HG03439 (cell line): Measurements from ENCODE around the gene HOXB13.

Experiments
- ATAC-seq: cut with Tn5 transposase; IDR thresholded peaks from one replicate; pipeline ENCODE4 v1.9.1; 2021; ENCODE audit warnings: mild to moderate bottlenecking, moderate library complexity; ENCODE audit not compliant: unreplicated experiment

HOXB13 gene

DNA sequence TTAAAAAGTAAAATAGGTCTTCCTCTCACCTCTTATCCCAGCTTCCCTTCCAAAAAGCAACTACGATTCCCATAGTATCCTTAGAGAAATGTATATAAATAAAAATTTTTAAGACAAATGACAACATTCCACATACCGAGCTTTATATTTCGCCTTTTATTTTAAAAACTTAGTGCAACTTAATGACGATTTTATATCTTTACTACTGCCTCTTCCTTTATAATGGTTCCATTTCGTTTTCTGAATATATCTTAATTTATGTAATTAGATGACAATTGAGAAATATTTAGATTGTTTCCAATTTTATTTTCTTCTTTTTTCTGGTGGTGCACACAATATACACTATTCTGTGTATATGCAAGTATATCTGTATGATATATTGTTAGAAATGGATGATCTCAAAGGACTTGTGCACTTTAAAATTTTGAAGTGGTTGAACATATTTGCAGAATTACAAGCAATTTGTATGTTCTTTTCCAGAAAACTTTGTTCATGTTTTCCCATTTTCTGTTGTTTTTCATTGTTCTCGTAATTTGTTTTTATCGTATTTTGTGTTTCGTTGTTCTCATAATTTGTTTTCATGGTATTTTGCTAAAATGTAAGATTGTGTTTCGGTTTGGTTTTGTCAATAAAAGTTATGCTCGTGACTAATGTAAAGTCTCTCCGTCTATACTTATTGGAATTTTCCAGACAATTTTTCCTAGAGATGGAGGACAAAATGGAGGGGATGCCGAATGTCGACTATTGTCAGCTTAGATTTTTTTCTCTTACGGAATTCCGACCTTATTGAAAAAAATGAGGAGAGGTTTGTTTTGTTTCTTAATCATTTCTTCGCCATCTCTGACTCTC lies 20.4 kb upstream of the HOXB13 start:
- no peak for ATAC-seq

DNA sequence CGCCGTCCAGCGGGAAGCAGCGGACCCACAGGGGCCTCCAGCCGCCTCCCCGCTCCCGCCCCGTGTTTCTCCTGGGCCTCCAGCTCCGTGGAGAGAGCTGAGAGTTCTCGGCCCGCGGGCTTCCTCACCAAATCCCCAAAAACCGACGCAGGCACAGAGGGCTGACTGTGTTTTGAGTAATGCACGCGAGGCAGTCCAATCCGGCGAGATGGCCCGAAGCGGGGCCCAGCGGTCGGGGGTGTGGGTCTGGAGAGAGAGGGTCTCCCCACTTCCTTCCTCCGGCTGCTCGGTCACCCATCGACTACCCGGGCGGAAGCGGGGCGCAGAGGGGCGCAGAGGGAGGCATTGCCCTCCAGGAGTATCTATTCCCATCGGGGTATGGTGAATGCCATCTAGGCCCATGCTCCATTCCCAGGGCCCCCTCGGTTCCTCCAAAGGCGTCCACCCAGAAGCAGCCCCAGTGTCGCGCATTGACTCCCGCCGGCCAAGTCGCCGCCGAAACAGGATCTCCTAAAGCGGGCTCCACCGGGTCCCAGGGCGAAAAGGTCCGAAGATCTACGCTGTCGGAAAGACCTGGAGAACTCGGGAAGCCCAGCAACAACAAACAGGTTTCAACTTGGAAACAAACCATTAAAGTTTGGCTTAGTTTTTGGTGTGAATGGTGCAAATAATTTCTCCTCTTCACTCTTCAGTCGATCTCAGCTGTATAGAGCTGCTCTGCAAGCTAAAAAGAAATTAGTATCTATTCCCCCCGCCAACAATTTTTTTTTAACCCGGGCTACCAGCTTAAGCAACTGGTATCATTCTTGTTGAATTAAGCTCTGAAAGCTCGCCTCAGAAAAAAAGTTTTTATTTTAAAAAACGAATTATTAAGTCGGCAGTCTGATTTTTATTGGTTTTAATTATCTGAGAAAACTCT lies 19.2 kb upstream of the HOXB13 start:
- ATAC-seq: no peak

DNA sequence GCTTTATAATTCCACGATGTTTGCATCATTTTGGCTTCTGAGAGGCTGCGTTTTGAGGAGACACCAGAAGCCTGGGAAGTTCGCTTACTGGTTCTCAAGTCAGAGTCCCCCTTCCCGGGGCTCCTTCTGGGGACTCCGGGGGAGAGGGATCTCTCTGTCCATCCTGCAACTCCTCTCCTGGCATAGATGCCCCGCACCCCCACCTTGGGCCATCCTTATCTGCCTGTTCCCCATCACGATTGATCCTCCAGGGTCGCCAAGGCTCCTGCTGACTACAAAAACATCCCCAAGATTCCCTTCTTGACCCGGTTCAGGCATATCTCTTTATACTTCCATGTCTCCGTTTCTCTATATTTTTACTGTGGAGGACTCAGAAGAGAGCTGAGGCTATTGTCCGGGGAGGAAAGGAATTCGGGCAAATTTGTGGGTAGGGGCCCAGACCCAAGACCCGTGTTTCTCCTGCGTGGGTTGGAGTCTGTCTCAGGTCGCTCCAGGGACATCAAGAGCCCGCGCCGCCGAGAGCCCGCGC lies 18.4 kb upstream of the HOXB13 start:
- no peak for ATAC-seq

DNA sequence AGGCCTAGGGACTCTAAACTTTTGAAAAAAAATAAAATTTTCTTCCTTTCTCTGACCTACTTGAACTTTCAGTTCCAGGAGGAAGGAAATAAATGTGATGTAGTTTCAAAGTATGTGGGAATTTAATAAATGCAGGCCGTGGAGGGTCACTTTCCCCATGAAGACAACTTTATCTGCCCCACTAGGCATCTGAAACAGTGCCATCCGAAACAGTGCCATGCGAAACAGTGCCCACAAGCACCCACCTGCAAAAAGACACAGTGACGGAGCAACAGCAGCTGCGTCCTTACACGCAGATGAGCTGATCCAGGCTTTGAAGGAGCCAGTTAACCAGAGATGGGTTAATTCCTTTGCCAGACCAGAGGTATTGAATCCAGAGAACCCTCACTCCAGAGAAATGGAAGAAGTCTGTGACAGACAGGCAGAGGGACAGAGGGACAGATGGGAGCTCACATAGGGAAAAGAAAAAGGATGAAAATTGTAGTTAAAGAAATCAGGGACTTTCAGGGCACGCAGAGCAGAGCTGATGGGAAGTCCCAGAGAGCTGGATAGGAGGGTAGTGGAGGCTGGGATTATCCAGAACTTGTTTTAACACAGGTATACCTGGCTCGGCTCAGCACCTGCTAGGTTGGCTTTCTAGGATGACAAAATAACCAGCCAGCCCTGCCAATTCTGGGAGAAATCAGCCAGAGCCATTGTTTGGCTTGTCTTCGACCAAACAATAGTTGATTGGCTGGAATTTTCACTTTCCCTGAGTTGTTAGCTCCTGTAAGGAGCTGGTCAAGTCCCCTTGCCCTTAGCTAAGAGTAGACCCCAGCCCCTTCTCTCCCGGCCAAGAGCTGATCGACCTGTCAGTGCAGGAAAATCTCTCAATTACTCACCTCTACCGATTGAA lies 17.1 kb upstream of the HOXB13 start:
- ATAC-seq: no peak

DNA sequence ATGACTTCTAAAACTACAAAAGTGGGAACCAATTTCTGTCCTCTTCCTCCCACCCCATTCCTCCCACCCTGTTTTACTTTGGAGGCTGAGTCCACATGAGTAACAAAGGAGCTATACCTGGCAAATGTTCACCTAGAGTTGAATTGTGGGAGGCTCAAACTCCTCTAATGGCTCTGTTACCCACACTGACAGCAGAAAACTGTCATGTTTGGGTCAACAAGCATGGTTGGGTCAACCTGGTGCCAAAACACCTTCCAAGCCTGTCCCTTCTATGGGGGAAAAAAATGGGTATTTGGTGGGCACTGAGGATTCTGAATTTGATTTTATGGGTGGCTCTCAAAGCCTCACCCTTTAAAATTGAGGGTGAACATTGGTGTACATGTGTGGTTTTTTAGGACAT lies 12.0 kb upstream of the HOXB13 start:
- ATAC-seq: no peak

DNA sequence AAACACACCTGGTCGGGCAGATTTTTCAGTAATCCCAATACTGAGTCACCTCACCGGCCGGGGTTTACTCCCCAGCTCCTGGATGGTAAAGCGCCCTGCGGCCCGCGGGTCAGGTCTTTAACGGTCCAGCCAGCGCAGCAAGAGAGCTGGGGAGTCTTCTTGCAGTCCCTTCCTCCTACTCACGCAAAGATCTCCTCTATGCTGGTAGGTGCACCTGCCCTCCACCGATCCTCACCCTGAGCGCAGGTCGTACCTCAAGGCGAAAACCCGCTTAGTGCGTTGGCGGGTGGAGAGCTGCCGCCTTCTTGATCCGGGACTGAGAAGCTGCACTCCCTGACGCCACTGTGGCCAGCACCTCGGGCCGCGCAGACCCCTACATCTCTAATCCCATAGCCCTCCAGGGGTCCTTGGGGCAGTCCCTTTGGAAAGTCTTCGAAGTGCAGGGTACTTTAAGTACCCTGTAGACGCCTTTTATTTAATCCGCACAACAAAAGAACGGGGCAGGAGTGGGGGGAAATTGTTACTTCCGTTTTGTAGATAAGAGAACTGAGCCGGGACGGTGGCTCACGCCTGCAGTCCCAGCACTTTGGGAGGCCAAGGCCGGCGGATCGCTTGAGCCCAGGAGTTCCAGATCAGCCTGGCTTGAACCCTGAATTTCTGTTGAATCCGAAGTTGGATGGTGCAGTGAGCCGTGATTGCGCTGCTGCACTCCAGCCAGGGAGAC lies 10.4 kb upstream of the HOXB13 start:
- ATAC-seq: no peak

DNA sequence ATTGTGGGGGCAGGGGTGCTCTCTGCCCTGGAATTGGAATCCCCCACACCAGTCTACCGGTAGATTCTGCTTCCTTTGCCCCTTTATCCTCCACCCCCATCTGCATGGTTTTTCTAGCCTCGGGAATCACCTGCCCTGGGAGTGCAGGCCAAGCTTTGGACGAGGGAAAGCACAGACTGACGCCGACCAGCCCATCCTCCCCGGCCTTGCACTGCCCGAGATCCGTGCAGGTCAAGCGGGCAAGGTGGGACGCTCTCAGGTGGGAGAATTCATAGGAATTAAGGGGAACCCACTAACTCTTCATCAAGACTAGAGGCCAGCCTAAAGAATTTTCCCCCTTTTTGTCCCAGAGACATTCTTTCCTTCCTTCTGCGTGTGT lies 9.9 kb upstream of the HOXB13 start:
- no peak for ATAC-seq

DNA sequence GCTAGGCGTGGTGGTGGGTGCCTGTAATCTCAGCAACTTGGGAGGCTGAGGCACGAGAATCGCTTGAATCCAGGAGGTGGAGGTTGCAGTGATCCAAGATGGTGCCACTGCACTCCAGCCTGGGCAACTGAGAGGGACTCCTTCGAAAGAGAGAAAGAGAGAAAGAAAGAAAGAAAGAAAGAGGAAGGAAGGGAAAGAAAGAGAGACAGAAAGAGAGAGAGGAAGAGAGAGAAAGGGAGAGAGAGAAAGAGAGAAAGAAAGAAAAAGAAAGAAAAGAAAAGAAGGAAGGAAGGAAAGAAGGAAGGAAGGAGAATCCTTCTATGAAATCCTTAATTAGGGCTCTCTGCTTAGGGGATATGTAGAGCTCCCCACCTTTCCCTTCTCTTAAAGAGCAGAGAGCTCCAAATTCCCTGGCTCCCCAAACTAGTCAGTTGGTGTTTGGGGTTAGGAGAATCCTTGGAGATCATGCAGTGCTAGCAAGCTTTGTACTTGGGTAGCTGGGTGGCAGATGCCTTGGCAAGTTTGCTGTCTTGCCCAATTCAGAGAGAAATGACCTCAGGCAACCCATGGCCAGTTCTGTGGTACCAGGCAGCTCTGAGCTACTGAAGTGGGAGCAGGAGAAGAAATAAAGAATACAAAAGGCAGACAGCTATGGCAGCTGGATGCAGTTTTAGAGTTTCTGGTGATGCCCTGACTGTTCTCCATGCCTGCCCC lies 8.9 kb upstream of the HOXB13 start:
- no peak for ATAC-seq

DNA sequence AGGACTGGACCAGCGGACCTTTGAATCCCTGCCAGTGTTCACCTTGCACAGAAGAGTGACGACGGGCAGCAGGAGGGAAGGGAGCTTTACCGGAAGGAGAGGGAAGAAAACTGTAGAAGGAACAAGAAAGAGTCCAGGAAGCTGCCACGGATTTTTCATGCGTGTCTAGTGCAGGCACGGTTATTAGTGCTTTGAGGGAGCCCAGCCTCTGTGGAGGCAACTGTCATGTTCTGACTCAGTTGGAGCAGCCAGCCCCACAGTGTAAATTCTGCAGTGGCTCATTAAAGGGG lies 6.5 kb upstream of the HOXB13 start:
- no peak for ATAC-seq

DNA sequence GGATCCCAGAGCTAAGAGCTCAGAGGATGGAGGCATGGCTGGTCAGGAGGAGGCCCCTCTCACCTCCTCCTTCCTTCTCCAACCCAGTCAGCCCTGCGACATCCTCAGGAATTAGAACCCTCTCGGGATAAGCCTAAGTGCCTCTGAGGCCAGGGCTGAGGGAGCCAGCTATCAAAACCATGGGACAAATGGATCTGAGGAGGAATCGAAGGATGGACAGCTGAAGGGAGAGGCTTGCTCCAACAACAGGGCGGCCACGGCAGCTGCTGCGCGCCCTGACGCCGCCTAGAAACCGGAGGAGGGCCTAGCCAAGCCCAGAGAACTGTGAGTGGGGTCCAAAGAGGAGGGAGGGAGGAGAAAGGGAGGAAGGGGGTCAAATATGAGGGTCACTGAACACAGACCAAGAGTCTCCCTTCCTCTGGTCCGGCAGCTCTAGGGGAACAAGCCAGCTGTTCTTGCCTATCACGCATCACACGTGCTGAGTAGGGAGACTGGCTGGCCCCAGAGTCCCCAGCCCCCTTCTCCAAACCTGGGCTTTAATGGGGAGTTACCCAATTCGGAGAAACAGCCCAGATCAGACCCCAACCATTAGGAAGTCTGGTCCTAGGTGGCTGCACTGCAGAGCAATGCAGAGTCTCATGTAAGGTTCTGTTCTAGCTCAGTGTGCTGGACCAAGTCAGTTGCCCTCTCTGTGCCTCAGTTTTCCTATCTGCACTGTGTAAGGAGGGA lies 5.9 kb upstream of the HOXB13 start:
- ATAC-seq: no peak

DNA sequence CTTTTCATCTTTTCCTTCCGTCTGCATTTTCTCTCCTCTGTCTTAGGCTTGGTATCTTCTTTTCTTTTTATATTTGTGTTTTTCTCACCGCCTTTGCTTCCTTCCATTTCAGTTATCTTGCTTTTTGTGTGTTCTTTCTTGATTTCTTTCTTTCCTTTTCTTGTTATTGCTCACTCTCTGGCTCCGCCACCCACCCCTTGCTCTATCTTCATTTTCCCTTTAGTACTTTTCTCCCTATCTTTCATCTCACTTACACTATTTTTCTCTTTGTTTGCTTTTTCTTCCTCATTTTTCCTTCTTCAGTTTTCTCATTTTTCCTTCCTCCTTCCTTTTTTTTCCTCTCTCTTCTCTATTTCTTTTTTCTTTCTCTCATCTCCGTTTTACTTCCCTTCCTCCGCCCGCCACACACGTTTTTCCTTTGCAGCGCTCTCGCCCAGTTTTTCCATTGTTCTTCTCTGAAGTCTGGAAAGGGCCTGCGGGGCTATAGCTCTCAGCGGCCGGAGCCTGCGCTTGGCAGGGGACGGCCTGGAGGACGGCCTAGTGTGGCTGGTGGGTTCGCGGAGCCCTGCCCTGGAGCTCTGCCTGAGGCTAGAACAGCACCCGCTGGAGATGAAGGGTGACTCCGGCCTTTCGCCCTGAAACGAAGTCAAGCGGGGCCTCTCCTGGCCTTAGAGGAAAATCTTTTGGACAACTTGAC lies 5.2 kb upstream of the HOXB13 start:
- ATAC-seq: no peak

DNA sequence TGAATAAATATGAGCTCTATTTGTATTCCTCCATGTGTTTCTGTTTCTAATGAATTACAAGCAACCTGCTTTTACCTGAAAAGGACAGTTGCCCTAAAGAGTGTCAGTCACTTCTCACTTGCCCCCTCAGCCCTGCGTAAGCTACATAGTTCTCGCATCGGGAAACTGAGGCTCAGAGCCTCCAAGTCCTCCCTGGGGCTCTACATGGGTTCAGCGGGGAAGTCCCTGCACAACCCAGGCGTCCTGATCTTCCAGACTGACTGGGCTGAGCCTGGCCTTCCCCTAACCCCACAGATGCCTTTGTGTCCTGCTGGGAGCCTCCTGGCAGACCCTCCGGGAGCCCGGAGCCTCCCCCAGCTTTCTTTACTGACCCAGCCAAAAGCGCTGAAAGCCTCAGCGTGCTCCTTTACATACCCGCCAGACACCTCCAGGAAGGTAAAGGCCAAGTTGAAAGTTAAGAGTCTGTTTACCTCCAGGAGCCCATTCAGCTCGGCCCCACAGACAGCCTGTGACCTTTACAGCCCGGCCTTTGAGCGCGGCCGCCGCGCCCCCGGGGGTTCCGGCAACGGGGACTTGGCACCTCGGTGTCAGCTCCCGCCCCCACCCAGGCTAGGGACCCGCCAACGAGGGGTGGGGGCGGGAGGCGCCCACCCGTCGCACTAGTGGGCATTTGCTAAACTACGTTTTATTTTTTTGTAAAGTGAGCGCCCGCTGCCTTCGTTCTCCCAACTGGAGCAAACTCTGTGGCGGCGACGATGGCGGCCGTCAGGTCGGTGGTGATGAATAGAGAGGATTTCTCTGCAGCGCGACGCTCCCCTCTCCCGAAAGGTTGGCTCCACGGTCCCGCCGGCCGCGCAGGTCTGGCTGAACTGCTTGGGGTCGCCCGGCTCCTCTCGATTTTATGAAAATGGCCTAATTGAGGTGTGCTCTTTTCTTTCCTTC lies 4.4 kb upstream of the HOXB13 start:
- no peak for ATAC-seq

DNA sequence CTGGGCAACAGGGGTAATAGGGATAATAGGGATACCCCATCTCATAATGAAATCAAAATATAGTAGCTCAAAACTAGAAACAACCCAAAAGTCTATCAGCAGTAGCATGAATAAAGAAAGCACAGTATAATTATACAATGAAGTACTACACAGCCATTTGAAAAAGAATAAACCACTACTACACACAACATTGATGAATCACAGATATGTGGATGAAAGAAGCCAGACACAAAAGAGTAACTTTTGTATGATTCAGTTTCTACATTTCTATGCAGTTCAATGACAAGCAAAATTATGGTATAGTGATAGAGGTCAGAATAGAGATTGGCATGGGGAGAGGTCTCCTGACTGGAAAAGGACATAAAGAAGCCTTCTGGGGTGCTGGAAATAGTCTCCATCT lies 2.8 kb upstream of the HOXB13 start:
- ATAC-seq: no peak

DNA sequence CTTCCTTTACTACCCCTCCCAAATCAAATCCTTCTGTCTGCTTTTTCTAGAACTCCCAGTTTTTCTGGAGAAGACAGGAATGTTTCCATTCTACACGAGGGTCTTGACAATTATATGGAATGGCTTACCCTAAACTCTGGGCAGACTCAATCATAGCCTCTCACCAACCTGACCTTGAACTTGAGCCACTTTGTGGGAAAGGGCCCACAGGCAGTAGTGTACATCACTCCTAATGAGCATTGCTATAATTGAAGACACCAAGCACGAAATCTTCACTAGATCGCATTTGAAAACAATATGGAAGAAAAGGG lies 1.6 kb upstream of the HOXB13 start:
- ATAC-seq: no peak

DNA sequence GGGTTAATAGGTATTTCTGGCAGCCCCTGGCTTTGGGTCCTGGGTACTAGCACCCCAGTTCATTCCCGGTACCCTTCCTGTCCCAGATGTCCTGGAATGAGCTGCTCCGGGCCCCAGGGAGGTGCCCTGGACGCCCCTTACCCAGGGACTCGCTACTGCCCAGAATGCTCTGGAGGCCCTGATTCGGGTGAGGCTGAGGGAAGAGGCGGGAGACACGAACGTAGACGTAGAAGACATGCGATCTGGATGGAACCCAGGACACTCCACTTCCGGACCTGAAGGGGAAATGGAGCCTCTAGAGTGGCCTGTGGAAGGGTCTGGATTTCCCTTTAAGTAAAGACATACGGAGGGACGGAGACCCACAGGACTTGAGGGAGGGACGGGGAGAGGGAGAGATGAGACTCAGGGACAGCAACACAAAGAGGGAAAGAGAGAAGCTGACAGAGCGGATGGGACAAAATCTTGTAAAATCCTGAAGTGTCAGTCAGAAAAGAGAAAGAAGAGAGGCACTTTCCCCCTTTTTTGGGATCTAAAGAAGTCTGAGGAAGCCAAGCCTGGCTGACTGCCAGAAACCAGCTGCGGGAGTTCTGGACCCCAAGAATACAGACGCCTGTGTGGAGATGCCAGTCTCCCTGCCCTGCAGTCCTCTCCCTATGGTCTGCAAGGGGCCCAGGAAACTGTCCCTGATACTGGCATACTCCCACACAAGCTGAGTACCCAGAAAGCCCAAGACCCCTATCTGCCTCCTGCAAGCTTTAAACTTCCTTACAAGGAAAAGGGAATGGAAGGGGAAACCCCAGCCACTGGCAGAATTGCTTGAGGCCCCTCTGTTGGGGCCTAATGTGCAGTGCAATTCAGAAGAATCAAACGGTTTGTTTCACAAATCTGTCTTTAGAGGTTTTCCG lies 1.0 kb upstream of the HOXB13 start:
- no peak for ATAC-seq

DNA sequence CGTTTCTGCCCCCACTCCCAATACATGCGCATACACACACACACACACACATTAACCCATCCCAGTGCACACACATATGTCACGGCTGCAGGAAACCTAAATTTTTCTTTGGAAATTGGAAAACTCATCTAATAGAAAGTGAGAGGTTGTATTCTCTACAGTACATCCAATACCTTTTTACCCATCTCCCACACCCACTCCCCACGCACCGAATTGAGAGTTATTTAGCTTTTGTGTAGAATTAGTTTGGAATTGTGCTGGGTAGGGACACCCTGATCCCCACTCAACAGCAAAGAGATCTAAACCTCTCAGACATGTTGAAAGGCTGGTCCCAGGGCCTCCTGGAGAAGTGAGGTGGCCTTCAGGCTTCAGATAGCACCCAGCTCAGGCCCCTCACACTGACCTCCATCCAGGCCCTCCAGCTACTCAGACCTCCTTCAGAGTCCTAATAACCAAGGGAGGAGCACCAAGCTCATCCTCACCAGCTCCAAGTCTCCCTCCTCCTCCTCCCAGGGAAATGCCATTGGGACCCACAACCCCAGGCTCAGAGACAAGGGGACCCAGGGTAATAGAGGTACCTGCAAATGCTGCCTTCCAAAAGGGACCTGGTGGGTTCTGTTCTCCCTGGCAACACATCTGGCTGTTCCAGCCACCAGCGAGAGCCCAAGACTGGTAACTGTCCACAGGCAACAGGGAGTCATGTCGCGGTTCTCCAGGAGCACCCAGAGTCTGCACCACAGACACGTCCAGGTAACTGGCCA lies 955 bp downstream of the HOXB13 start:
- ATAC-seq: no peak
